ENCODE measurements around the gene TMSB10.
A peak's percentile ranks its signal among the peaks of the same experiment; 100 is the strongest.

Gene TMSB10

DNA sequence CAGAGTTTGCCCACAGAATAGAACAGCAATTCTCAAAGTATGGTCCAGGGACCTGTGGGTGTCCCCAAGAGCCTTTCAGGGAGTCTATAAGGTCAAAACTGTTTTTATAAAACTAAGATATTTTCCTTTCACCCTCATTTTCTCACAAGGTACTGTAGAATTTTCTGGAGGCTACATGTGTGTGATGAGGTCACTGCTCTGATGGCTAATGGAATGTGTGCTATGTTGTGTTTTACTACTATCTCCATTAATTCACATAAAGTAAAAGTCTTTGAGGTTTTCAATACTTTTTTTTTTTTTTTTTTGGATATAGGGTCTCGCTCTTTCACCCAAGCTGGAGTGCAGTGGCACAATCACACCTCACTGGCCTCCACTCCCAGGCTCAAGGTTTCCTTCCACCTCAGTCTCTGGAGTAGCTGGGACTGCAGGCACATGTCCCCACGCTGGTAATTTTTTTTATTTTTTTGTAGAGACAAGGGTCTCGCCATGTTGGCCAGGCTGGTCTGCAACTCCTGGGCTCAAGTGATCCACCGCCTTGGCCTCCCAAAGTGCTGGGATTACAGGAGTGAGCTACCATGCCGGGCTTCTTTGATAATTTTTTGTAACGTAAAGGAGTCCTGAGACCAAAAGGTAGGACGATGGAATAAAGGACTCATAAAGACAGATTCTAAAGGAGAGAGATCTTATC lies 26.4 kb upstream of the TMSB10 start:
- H3K4me3 ChIP-seq (ENCODE audit: low read depth, low read length) = no peak overlapping the region
- H3K27ac ChIP-seq (ENCODE audit: extremely low read depth, low read depth, low read length) = no peak overlapping the region
- H3K9me3 ChIP-seq (ENCODE audit: control insufficient read depth, insufficient read depth, low read depth, low read length) = no peaks in the 10 kb centered on the region
- ChIA-PET POLR2A (no interaction called here), CTCF (no interaction called here)
- no peaks in the 10 kb centered on the region for H3K36me3 ChIP-seq (ENCODE audit: control insufficient read depth in 2 of 2, insufficient read depth in 1 of 2, low read length in 2 of 2)
- TF ChIP-seq ZNF830 (tag by site-specific recombination; IDR thresholded peaks at IDR 0.05; ENCODE audit: low read depth) (no peak), ZNF514 (tag by site-specific recombination; IDR thresholded peaks at IDR 0.05) (no peak), ZNF529 (tag by site-specific recombination; IDR thresholded peaks at IDR 0.05; ENCODE audit: insufficient replicate concordance) (no peak), ZNF324 (tag by site-specific recombination; IDR thresholded peaks at IDR 0.05) (no peak)
- TF ChIP-seq, protein P1, sequence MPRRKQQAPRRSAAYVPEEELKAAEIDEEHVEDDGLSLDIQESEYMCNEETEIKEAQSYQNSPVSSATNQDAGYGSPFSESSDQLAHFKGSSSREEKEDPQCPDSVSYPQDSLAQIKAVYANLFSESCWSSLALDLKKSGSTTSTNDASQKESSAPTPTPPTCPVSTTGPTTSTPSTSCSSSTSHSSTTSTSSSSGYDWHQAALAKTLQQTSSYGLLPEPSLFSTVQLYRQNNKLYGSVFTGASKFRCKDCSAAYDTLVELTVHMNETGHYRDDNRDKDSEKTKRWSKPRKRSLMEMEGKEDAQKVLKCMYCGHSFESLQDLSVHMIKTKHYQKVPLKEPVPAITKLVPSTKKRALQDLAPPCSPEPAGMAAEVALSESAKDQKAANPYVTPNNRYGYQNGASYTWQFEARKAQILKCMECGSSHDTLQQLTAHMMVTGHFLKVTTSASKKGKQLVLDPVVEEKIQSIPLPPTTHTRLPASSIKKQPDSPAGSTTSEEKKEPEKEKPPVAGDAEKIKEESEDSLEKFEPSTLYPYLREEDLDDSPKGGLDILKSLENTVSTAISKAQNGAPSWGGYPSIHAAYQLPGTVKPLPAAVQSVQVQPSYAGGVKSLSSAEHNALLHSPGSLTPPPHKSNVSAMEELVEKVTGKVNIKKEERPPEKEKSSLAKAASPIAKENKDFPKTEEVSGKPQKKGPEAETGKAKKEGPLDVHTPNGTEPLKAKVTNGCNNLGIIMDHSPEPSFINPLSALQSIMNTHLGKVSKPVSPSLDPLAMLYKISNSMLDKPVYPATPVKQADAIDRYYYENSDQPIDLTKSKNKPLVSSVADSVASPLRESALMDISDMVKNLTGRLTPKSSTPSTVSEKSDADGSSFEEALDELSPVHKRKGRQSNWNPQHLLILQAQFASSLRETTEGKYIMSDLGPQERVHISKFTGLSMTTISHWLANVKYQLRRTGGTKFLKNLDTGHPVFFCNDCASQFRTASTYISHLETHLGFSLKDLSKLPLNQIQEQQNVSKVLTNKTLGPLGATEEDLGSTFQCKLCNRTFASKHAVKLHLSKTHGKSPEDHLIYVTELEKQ (tag by site-specific recombination; IDR thresholded peaks at IDR 0.05; ENCODE audit: borderline replicate concordance) = no peak
- no peaks in the 10 kb centered on the region for H3K4me1 ChIP-seq (ENCODE audit: control insufficient read depth, insufficient read depth, low read length)

DNA sequence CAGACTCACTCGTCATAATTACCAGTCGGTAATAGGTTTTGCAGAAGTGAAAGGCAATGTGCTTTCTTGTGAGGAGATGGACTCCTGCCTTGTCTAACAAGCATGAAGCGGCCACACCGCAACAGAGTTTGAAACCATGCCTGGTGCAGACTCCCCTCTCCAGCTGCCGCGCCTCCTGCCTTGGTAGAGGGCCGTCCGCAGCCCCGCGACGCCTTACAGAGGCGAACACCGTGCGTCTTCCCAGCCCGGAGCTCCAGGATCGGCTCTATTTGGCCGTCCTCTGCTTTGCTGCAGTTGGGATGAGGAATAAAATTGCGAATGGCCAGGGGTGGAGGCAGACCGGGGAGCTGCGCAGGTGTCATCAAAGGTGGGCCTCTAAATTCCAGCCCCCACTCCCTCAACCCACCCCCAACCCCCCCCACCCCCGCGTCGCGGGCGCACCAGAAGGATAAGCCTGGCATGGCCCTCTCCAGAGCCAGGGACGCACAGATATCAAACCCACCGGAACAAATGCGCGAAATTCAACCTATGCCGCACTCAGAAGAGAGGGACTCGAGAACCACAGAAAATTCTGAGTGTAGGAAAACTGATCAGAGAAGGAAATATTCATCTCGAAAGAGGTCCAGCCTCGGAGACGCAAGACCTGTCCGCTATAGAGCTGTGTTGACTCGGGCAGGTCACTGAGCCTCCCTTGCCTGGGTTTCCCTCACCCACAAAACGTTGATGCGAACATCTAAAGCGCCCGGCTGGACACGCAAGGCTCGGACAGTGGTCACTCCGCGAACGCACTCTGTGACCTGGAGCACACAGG lies 25.7 kb upstream of the TMSB10 start:
- H3K4me3 ChIP-seq (ENCODE audit: low read depth, low read length) = peak overlapping the region; percentile 50; the same call in 1 of the 2 replicates
- no peaks in the 10 kb centered on the region for H3K36me3 ChIP-seq (ENCODE audit: control insufficient read depth in 2 of 2, insufficient read depth in 1 of 2, low read length in 2 of 2)
- ChIA-PET POLR2A (interaction anchor here (0.8 to 3.8 kb wide), 3 partner anchors 10 to 26 kb away, joined by 3 to 21 read pairs (median 4); partner anchors contain the start of gene TMSB10), CTCF (interaction anchor here (0.5 to 3.3 kb wide), 4 partner anchors 11 to 229 kb away, joined by 3 to 27 read pairs (median 8); no protein-coding TSS in a partner anchor)
- no peaks in the 10 kb centered on the region for H3K4me1 ChIP-seq (ENCODE audit: control insufficient read depth, insufficient read depth, low read length)
- H3K27ac ChIP-seq (ENCODE audit: extremely low read depth, low read depth, low read length) = no peak overlapping the region
- H3K9me3 ChIP-seq (ENCODE audit: control insufficient read depth, insufficient read depth, low read depth, low read length) = no peaks in the 10 kb centered on the region
- TF ChIP-seq, protein P2, sequence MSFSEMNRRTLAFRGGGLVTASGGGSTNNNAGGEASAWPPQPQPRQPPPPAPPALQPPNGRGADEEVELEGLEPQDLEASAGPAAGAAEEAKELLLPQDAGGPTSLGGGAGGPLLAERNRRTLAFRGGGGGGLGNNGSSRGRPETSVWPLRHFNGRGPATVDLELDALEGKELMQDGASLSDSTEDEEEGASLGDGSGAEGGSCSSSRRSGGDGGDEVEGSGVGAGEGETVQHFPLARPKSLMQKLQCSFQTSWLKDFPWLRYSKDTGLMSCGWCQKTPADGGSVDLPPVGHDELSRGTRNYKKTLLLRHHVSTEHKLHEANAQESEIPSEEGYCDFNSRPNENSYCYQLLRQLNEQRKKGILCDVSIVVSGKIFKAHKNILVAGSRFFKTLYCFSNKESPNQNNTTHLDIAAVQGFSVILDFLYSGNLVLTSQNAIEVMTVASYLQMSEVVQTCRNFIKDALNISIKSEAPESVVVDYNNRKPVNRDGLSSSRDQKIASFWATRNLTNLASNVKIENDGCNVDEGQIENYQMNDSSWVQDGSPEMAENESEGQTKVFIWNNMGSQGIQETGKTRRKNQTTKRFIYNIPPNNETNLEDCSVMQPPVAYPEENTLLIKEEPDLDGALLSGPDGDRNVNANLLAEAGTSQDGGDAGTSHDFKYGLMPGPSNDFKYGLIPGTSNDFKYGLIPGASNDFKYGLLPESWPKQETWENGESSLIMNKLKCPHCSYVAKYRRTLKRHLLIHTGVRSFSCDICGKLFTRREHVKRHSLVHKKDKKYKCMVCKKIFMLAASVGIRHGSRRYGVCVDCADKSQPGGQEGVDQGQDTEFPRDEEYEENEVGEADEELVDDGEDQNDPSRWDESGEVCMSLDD (tag by site-specific recombination; IDR thresholded peaks at IDR 0.05) = no peak
- TF ChIP-seq ZNF501 (tag by site-specific recombination; IDR thresholded peaks at IDR 0.05) = no peak
- no peak for TF ChIP-seq ZNF311 (tag by site-specific recombination; IDR thresholded peaks at IDR 0.05; ENCODE audit: borderline replicate concordance)
- TF ChIP-seq ZNF521 (tag by site-specific recombination; IDR thresholded peaks at IDR 0.05) = no peak
- TF ChIP-seq, protein P3, sequence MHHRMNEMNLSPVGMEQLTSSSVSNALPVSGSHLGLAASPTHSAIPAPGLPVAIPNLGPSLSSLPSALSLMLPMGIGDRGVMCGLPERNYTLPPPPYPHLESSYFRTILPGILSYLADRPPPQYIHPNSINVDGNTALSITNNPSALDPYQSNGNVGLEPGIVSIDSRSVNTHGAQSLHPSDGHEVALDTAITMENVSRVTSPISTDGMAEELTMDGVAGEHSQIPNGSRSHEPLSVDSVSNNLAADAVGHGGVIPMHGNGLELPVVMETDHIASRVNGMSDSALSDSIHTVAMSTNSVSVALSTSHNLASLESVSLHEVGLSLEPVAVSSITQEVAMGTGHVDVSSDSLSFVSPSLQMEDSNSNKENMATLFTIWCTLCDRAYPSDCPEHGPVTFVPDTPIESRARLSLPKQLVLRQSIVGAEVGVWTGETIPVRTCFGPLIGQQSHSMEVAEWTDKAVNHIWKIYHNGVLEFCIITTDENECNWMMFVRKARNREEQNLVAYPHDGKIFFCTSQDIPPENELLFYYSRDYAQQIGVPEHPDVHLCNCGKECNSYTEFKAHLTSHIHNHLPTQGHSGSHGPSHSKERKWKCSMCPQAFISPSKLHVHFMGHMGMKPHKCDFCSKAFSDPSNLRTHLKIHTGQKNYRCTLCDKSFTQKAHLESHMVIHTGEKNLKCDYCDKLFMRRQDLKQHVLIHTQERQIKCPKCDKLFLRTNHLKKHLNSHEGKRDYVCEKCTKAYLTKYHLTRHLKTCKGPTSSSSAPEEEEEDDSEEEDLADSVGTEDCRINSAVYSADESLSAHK (tag by site-specific recombination; IDR thresholded peaks at IDR 0.05) = no peak
- no peak for TF ChIP-seq MYNN (tag by site-specific recombination; IDR thresholded peaks at IDR 0.05; ENCODE audit: borderline replicate concordance)
- TF ChIP-seq ZBTB20 (tag by site-specific recombination; IDR thresholded peaks at IDR 0.05) = no peak

Data from HEK293 (cell line).